HL-60 (cell line): Measurements from ENCODE around the gene SUZ12.
A peak's percentile ranks its signal among the peaks of the same experiment; 100 is the strongest.
"Not testable (repeated sequence)": the region's sequence is repeated elsewhere in the genome, so short reads cannot be mapped to it uniquely, and the experiment has no call there.

ENCODE experiments used
- DNase-seq, 2 experiments: peaks; one replicate each; pipeline ENCODE4 v3.0.0-alpha.2; 2010 to 2020; ENCODE audit warnings: low read depth in 1 of 2, low spot score in 1 of 2
- H3K27ac ChIP-seq: fragments of 250-450 bp; sonication (Bioruptor Pico); replicated peaks from 2 replicates; pipeline ENCODE4 v1.5.1; 2020; ENCODE audit warnings: mild to moderate bottlenecking, moderate library complexity
- H3K27me3 ChIP-seq: fragments of 250-450 bp; sonication (Bioruptor Pico); 2 replicates; pipeline ENCODE4 v1.5.1; 2021; ENCODE audit warnings: mild to moderate bottlenecking, moderate library complexity; ENCODE audit not compliant: insufficient read depth, poor library complexity, severe bottlenecking
- H3K4me3 ChIP-seq: replicated peaks from 2 replicates; pipeline ENCODE4 v1.5.1; 2011; ENCODE audit warnings: mild to moderate bottlenecking, control low read depth, low read length; ENCODE audit not compliant: insufficient read depth
- CTCF ChIP-seq: IDR thresholded peaks from one replicate; pipeline ENCODE4 v1.5.1; 2011; ENCODE audit warnings: low read length, control low read depth, inconsistent platforms; ENCODE audit not compliant: insufficient read depth
- GABPA ChIP-seq: IDR thresholded peaks from 2 replicates; pipeline ENCODE4 v1.6.1; 2012; ENCODE audit warnings: low read depth
- POLR2AphosphoS5 ChIP-seq: IDR thresholded peaks from 2 replicates; pipeline ENCODE4 v1.6.1; 2012; ENCODE audit warnings: low read depth
- REST ChIP-seq: IDR thresholded peaks from 2 replicates; pipeline ENCODE4 v1.6.1; 2012; ENCODE audit warnings: low read depth; ENCODE audit not compliant: insufficient replicate concordance
- SPI1 ChIP-seq: IDR thresholded peaks from 2 replicates; pipeline ENCODE4 v1.6.1; 2012; ENCODE audit warnings: low read depth, mild to moderate bottlenecking, borderline replicate concordance

SUZ12 gene

DNA sequence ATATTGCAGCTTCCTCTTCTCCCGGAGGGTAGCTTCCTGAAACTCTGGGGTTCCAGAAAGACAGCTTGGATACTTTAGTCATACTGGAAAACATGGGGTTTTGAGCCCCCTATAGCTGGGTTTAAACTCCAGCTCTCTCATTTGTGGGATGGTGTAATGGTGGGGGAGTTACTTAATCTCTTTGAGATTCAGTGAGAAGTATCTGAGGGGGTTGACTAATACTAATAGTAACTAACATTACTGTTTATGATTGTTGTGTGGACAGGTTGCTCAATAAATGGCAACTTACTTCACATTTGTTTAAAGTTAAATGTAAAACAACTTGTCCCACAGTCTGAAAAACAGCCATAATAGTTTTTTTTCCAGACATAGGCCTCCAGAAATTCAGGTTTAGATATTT is 5.1 kb upstream of the SUZ12 start:
- TF ChIP-seq CTCF = no peak
- no peak for TF ChIP-seq SPI1
- no peak for TF ChIP-seq REST
- TF ChIP-seq GABPA = no peak
- no peak for TF ChIP-seq POLR2AphosphoS5
- DNase-seq = no peak
- no peaks in the 10 kb centered on the region for H3K27me3 ChIP-seq
- no peak overlapping the region for H3K27ac ChIP-seq
- H3K4me3 ChIP-seq = no peak overlapping the region

GRCh38 chr17:31935512-31935911 is 1.3 kb upstream of the SUZ12 start:
- TF ChIP-seq SPI1 = no peak
- no peak for TF ChIP-seq CTCF
- TF ChIP-seq REST = no peak
- TF ChIP-seq GABPA = no peak
- no peak for TF ChIP-seq POLR2AphosphoS5
- H3K27me3 ChIP-seq = no peaks in the 10 kb centered on the region
- DNase-seq = no peak
- H3K4me3 ChIP-seq = no peak overlapping the region
- no peak overlapping the region for H3K27ac ChIP-seq

DNA sequence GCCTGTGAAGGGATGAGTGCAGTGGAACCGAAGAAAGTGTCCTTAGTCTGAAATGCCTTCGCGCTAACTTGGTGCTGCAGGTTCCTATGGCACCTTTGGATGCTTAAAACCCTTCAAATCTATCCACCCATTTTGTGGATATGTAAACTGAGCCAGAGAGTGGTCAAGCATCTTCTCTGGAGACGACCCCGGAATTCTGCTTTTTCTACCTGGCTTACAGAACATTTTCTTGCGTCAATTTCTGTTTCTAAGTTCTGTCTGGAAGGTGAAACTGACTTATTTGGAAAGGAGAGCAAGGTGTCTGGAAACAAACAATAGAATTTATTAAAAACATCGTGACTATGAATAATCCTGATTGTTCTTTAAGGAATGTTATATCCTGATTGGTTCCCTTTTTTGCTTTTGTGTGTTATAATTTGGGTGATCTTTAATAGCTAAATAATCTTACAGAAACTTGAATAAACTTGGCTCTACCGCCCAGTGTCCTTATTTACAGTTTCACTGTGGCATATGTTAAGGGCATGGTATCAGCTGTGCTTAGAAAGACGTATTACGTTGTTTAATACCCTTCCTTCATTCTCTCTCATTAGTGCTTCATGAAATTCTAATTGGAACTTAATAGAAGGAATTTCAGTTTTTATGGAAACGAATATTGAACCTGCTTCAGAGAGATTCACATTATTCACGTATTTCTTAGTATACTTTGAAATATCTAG is 1.3 kb downstream of the SUZ12 start:
- Histone ChIP-seq H3K27ac (peak overlapping the region; percentile 43), H3K4me3 (peak overlapping the region; percentile 62)
- not testable (repeated sequence) for DNase-seq, H3K27me3 ChIP-seq

DNA sequence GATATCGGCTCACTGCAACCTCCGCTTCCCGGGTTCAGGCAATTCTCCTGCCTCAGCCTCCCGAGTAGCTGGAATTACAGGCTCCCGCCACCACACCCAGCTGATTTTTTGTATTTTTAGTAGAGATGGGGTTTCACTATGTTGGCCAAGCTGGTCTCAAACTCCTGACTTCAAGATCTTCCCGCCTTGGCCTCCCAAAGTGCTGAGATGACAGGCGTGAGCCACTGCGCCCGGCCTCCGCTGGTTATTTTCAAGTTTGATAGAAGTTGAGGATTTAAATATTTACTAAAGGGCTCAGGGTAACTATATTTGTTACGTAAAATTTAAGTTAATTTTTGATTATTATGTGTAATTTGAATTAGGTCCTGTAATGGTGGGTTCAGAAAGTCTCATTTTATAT is 5.1 kb downstream of the SUZ12 start:
- not testable (repeated sequence) for H3K27ac ChIP-seq, H3K4me3 ChIP-seq, DNase-seq, H3K27me3 ChIP-seq

DNA sequence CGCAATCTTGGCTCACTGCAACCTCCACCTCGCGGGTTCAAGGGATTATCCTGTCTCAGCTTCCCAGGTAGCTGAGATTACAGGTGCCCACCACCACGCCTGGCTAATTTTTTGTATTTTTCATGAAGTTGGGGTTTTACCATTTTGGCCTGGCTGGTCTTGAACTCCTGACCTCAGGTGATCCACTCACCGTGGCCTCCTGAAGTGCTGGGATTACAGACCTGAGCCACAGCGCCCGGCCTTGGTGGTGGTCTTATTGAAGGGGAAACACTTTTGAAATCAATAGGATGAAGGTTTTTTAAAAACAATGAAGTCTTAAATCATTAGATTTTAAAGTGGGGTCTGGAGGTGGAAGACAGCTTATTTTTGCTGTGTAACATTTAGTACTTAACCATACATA is 5.6 kb downstream of the SUZ12 start:
- not testable (repeated sequence) for H3K27ac ChIP-seq, H3K27me3 ChIP-seq, DNase-seq, H3K4me3 ChIP-seq

DNA sequence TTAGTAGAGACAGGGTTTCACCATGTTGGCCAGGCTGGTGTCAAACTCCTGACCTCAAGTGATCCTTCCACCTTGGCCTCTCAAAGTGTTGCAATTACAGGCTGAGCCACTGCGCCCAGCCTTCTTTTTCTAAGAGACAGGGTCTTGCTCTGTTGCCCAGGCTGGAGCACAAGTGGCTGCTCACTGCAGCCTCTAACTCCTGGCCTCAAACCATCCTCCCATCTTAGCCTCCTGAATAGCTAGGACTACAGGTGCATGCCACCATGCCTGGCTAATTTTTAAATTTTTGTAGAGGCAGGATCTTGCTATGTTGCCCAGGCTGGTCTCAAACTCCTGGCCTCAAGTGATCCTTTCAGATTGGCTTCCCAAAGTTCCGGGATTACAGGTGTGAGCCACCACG is 15.1 kb downstream of the SUZ12 start:
- not testable (repeated sequence) for H3K27ac ChIP-seq, H3K27me3 ChIP-seq, DNase-seq, H3K4me3 ChIP-seq

DNA sequence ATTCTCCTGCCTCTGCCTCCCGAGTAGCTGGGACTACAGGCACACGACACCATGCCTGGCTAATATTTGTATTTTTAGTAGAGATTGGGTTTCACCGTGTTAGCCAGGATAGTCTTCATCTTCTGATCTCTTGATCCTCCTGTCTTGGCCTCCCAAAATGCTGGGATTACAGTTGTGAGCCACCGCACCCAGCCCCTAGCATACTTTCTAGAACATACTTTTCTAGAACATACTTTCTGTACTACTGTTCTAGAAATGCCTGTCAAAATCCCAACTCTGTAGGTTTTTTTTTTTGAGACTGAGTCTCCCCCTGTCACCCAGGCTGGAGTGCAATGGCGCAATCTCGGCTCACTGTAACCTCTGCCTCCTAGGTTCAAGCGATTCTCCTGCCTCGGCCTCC is 27.3 kb downstream of the SUZ12 start:
- DNase-seq, H3K27me3 ChIP-seq, H3K4me3 ChIP-seq, H3K27ac ChIP-seq: not testable (repeated sequence)
